ENCODE data around the gene LRRC75B. TPM values are rescaled to one million over a fixed set of nuclear protein-coding genes. Genes with fewer than 3 reads are reported as not detected.

The LRRC75B gene
- total RNA-seq, 3 donors from 2014 or later (not counting 1 experiment from before 2014, with no cell fraction given), result 1.7 to 4.8 (median 2.3) TPM

- TF ChIP-seq, protein P1, sequence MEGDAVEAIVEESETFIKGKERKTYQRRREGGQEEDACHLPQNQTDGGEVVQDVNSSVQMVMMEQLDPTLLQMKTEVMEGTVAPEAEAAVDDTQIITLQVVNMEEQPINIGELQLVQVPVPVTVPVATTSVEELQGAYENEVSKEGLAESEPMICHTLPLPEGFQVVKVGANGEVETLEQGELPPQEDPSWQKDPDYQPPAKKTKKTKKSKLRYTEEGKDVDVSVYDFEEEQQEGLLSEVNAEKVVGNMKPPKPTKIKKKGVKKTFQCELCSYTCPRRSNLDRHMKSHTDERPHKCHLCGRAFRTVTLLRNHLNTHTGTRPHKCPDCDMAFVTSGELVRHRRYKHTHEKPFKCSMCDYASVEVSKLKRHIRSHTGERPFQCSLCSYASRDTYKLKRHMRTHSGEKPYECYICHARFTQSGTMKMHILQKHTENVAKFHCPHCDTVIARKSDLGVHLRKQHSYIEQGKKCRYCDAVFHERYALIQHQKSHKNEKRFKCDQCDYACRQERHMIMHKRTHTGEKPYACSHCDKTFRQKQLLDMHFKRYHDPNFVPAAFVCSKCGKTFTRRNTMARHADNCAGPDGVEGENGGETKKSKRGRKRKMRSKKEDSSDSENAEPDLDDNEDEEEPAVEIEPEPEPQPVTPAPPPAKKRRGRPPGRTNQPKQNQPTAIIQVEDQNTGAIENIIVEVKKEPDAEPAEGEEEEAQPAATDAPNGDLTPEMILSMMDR (IDR thresholded peaks at IDR 0.05), result no peak
- H3K36me3 Mint-ChIP-seq, result peaks cover 12% of the 10 kb centered on the region
- H3K27ac Mint-ChIP-seq, result no peak overlapping the region
- H3K4me1 Mint-ChIP-seq, result no peaks in the 10 kb centered on the region
- no peaks in the 10 kb centered on the region for H3K9me3 Mint-ChIP-seq
- Histone ChIP-seq H3K36me3 (ENCODE audit: control insufficient read depth, insufficient read depth, low read length) (peaks cover 54% of the 10 kb centered on the region), H3K9me3 (ENCODE audit: control insufficient read depth, insufficient read depth, low read length) (no peaks in the 10 kb centered on the region), H3K27ac (ENCODE audit: low read length) (no peak overlapping the region), H3K4me3 (ENCODE audit: low read length) (no peak overlapping the region), H3K4me1 (ENCODE audit: control insufficient read depth, insufficient read depth, low read length) (peaks cover 12% of the 10 kb centered on the region), H3K27me3 (ENCODE audit: control insufficient read depth, insufficient read depth, low read length) (no peaks in the 10 kb centered on the region)
- 96% methylated on average over 11 of the region's 11 CpGs for WGBS (ENCODE audit: insufficient coverage)
- intact Hi-C loops (cut with micrococcal nuclease), result no loop called here
- no peaks in the 10 kb centered on the region for H3K27me3 Mint-ChIP-seq (ENCODE audit: low read depth in 2 of 2)
- DNase-seq (no peak), ATAC-seq (no peak)
- H3K4me3 Mint-ChIP-seq, result no peak overlapping the region
Observed at GRCh38 chr22:24543679-24544243, 49.1 kb downstream of the LRRC75B start.

GRCh38 chr22:24543185-24543601, 49.7 kb downstream of the LRRC75B start:
- H3K4me1 Mint-ChIP-seq, result no peaks in the 10 kb centered on the region
- no peak overlapping the region for H3K27ac Mint-ChIP-seq
- H3K36me3 Mint-ChIP-seq, result peaks cover 12% of the 10 kb centered on the region
- intact Hi-C loops (cut with micrococcal nuclease), result no loop called here
- Histone ChIP-seq H3K4me3 (ENCODE audit: low read length) (no peak overlapping the region), H3K27me3 (ENCODE audit: control insufficient read depth, insufficient read depth, low read length) (no peaks in the 10 kb centered on the region), H3K27ac (ENCODE audit: low read length) (no peak overlapping the region), H3K4me1 (ENCODE audit: control insufficient read depth, insufficient read depth, low read length) (peaks cover 12% of the 10 kb centered on the region), H3K36me3 (ENCODE audit: control insufficient read depth, insufficient read depth, low read length) (peaks cover 48% of the 10 kb centered on the region), H3K9me3 (ENCODE audit: control insufficient read depth, insufficient read depth, low read length) (no peaks in the 10 kb centered on the region)
- no peak for DNase-seq
- 94% methylated on average over 7 of the region's 7 CpGs for WGBS (ENCODE audit: insufficient coverage)
- no peak for ATAC-seq
- no peak overlapping the region for H3K4me3 Mint-ChIP-seq
- no peaks in the 10 kb centered on the region for H3K27me3 Mint-ChIP-seq (ENCODE audit: low read depth in 2 of 2)
- H3K9me3 Mint-ChIP-seq, result no peaks in the 10 kb centered on the region
- TF ChIP-seq, protein P1 (IDR thresholded peaks at IDR 0.05), result no peak

DNA sequence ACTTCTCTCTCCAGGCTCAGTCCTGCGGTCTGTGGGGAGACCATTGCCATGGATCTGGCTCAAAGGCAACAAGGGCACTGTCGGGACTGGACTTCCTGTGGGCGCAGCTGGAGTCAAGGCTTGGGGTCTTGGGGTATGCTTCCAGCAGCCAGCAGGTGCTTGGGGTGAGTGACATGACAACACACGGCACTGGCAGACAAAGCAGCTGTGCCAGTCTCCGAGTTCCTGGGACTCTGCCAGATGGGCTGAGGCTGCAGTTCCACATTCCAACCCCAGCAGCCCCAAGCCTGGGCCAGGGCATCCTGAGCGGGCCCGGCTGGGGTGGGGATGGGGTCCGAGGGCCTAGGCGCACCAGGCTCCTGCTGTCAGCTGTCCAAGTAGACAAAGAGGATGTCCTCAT, 50.2 kb downstream of the LRRC75B start:
- no peak overlapping the region for H3K4me3 Mint-ChIP-seq

More for the DNA sequence above, 50.2 kb downstream of the LRRC75B start:
- Histone ChIP-seq H3K27ac (ENCODE audit: low read length) (no peak overlapping the region), H3K9me3 (ENCODE audit: control insufficient read depth, insufficient read depth, low read length) (no peaks in the 10 kb centered on the region), H3K4me3 (ENCODE audit: low read length) (no peak overlapping the region), H3K4me1 (ENCODE audit: control insufficient read depth, insufficient read depth, low read length) (peaks cover 12% of the 10 kb centered on the region), H3K27me3 (ENCODE audit: control insufficient read depth, insufficient read depth, low read length) (no peaks in the 10 kb centered on the region), H3K36me3 (ENCODE audit: control insufficient read depth, insufficient read depth, low read length) (peaks cover 43% of the 10 kb centered on the region)
- 73% methylated on average over 9 of the region's 9 CpGs for WGBS (ENCODE audit: insufficient coverage)
- no peak for ATAC-seq
- Mint-ChIP-seq H3K36me3 (peaks cover 11% of the 10 kb centered on the region), H3K4me1 (no peaks in the 10 kb centered on the region), H3K9me3 (no peaks in the 10 kb centered on the region), H3K27ac (no peak overlapping the region), H3K27me3 (ENCODE audit: low read depth in 2 of 2) (no peaks in the 10 kb centered on the region)
- no peak for DNase-seq
- TF ChIP-seq, protein P1 (IDR thresholded peaks at IDR 0.05), result no peak
- intact Hi-C loops (cut with micrococcal nuclease), result no loop called here
